NCI-H226 (cell line): ENCODE results near the gene BCL11A.

ENCODE experiments used
- DNase-seq: peaks from one replicate; pipeline ENCODE4 v3.0.0-alpha.2; 2015

BCL11A gene

GRCh38 chr2:60480089-60480773 is 73.2 kb downstream of the BCL11A start:
- DNase-seq, result no peak

- no peak for DNase-seq
Measured at GRCh38 chr2:60479226-60480088, 74.0 kb downstream of the BCL11A start.

- DNase-seq, result no peak
Measured at GRCh38 chr2:60478660-60479059, 74.8 kb downstream of the BCL11A start.

GRCh38 chr2:60476206-60476954 is 77.1 kb downstream of the BCL11A start:
- DNase-seq, result no peak

GRCh38 chr2:60475123-60475830 is 78.2 kb downstream of the BCL11A start:
- no peak for DNase-seq

GRCh38 chr2:60474301-60474700 is 79.2 kb downstream of the BCL11A start:
- DNase-seq, result no peak

GRCh38 chr2:60473546-60473945 is 79.9 kb downstream of the BCL11A start:
- DNase-seq, result no peak

- DNase-seq, result no peak
Measured at GRCh38 chr2:60472663-60473289, 80.7 kb downstream of the BCL11A start.

GRCh38 chr2:60472041-60472440 is 81.4 kb downstream of the BCL11A start:
- no peak for DNase-seq

GRCh38 chr2:60470340-60470739 is 83.1 kb downstream of the BCL11A start:
- no peak for DNase-seq

GRCh38 chr2:60469536-60470317 is 83.7 kb downstream of the BCL11A start:
- no peak for DNase-seq

- DNase-seq, result no peak
Measured at GRCh38 chr2:60468382-60469085, 84.9 kb downstream of the BCL11A start.

GRCh38 chr2:60466161-60466702 is 87.2 kb downstream of the BCL11A start:
- no peak for DNase-seq

GRCh38 chr2:60465736-60466135 is 87.7 kb downstream of the BCL11A start:
- DNase-seq, result no peak

- no peak for DNase-seq
Measured at GRCh38 chr2:60463249-60463648, 90.2 kb downstream of the BCL11A start.

GRCh38 chr2:60461421-60462108 is 91.9 kb downstream of the BCL11A start:
- DNase-seq, result no peak

- no peak for DNase-seq
Measured at GRCh38 chr2:60460577-60461420, 92.7 kb downstream of the BCL11A start.

- DNase-seq, result no peak
Measured at GRCh38 chr2:60459851-60460250, 93.6 kb downstream of the BCL11A start.
